Esophagus muscularis mucosa (tissue), 3 donors: Measurements from ENCODE around the gene RBMS1.

Source experiments
- CTCF ChIP-seq, 3 experiments: fragments of 200-600 bp in 2 of 3; fragments of 450-650 bp in 1 of 3; sonication (generic) in 2 of 3; IDR thresholded peaks; one replicate each; pipeline ENCODE4 v1.5.1; 2017 to 2019; ENCODE audit warnings: antibody characterized with exemption in 3 of 3, mild to moderate bottlenecking in 2 of 3, moderate library complexity in 1 of 3
- POLR2A ChIP-seq: fragments of 450-650 bp; IDR thresholded peaks from one replicate; pipeline ENCODE4 v1.6.1; 2017; ENCODE audit warnings: antibody characterized with exemption, moderate library complexity, mild to moderate bottlenecking, low read depth
- POLR2AphosphoS5 ChIP-seq, 2 donors: sonication (generic); formaldehyde crosslinking; IDR thresholded peaks; one replicate each; pipeline ENCODE4 v1.6.1; 2017; ENCODE audit warnings: antibody characterized with exemption in 2 of 2

DNA sequence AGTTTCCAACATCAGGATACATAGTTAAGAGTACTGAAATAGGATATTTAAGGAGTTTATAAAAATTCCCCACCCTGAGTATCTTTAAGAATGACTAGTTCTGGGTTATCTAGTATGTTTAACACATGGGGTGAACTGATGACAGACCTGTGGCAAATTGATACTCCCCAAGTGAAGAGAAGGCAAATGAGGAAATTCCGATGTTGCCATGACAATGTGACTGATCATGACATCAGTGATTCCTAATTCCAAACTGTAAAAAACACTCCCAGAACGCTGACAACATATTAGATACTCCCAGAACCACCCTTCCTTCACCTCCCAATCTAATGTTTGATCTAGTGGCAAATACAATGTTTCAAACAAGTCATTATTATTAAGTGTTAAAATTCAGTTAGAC is 77.6 kb downstream of the RBMS1 start:
- TF ChIP-seq CTCF (IDR thresholded peaks at IDR 0.05) (no peak), POLR2AphosphoS5 (IDR thresholded peaks at IDR 0.05) (no peak), POLR2A (no peak)
